PC-3 (cell line): ENCODE data around the gene TMEM117. TPM values are rescaled to one million over a fixed set of nuclear protein-coding genes. Genes with fewer than 3 reads are reported as not detected.

Experiments
- ATAC-seq: fragments of 200-7000 bp; cut with Tn5 transposase; 2 replicates; pipeline ENCODE4 v1.9.1; 2020; ENCODE audit warnings: mild to moderate bottlenecking, moderate library complexity
- BruUV-seq: library from RNA; stranded (reverse); fragments of 400-500 nt; replicated peaks from 2 replicates; lab custom pipeline; 2021; lab: Mats Ljungman, UMichigan
- CTCF ChIA-PET: fragments of 300-600 bp; sonication (Branson Sonifier 250); formaldehyde crosslinking; loops from one replicate; lab custom pipeline; 2022; ENCODE audit warnings: antibody characterized with exemption; lab: Charles Lee
- POLR2A ChIA-PET: fragments of 300-600 bp; sonication (Branson Sonifier 250); formaldehyde crosslinking; loops from one replicate; lab custom pipeline; 2022; ENCODE audit warnings: antibody characterized with exemption; ENCODE audit not compliant: unreplicated experiment; lab: Charles Lee
- DNase-seq: peaks from one replicate; pipeline ENCODE4 v3.0.0-alpha.2; 2015
- H2AFZ ChIP-seq: fragments of 300-600 bp; sonication (generic); 2 replicates; pipeline ENCODE4 v1.6.0; 2016; ENCODE audit warnings: antibody characterized with exemption, low read length
- H3F3A ChIP-seq: fragments of 300-600 bp; sonication (generic); one replicate; pipeline ENCODE4 v1.6.0; 2017; ENCODE audit warnings: antibody characterized with exemption, low read length, control low read depth, mild to moderate bottlenecking; ENCODE audit not compliant: unreplicated experiment
- H3K27ac ChIP-seq: fragments of 300-600 bp; sonication (generic); 2 replicates; pipeline ENCODE4 v1.5.1; 2016; ENCODE audit warnings: mild to moderate bottlenecking, low read length
- H3K27me3 ChIP-seq: fragments of 300-600 bp; sonication (generic); 2 replicates; pipeline ENCODE4 v1.6.1; 2016; ENCODE audit warnings: low read length, mixed read lengths
- H3K36me3 ChIP-seq: fragments of 300-600 bp; sonication (generic); 2 replicates; pipeline ENCODE4 v1.6.1; 2016; ENCODE audit warnings: low read depth, mixed run types, low read length, mixed read lengths
- H3K4me1 ChIP-seq: fragments of 300-600 bp; sonication (generic); 2 replicates; pipeline ENCODE4 v1.5.1; 2016; ENCODE audit warnings: low read length; ENCODE audit not compliant: insufficient read depth
- H3K4me2 ChIP-seq: fragments of 300-600 bp; sonication (generic); 2 replicates; pipeline ENCODE4 v1.6.0; 2016; ENCODE audit warnings: low read length
- H3K4me3 ChIP-seq: fragments of 300-600 bp; sonication (generic); 2 replicates; pipeline ENCODE4 v1.5.1; 2016; ENCODE audit warnings: mild to moderate bottlenecking, low read length, mixed read lengths
- H3K79me2 ChIP-seq: fragments of 300-600 bp; sonication (generic); 2 replicates; pipeline ENCODE4 v1.6.1; 2017; ENCODE audit warnings: low read length, mixed read lengths
- H3K9ac ChIP-seq: fragments of 300-600 bp; sonication (generic); 2 replicates; pipeline ENCODE4 v1.6.0; 2016; ENCODE audit warnings: mild to moderate bottlenecking, low read length
- H3K9me2 ChIP-seq: fragments of 300-600 bp; sonication (generic); replicated peaks from 2 replicates; pipeline ENCODE4 v1.6.1; 2016; ENCODE audit warnings: mixed run types, low read length, mixed read lengths
- H3K9me3 ChIP-seq: fragments of 300-600 bp; sonication (generic); 2 replicates; pipeline ENCODE4 v1.6.1; 2016; ENCODE audit warnings: low read length, mixed read lengths
- H4K20me1 ChIP-seq: fragments of 300-600 bp; sonication (generic); 2 replicates; pipeline ENCODE4 v1.6.1; 2016; ENCODE audit warnings: low read length, mixed read lengths
- EZH2 ChIP-seq: fragments of 300-600 bp; sonication (generic); IDR thresholded peaks from one replicate; pipeline ENCODE4 v1.6.1; 2017; ENCODE audit warnings: antibody characterized with exemption, mild to moderate bottlenecking, low read length; ENCODE audit not compliant: unreplicated experiment
- EZH2phosphoT487 ChIP-seq: fragments of 300-600 bp; sonication (generic); IDR thresholded peaks from 2 replicates; pipeline ENCODE4 v1.6.1; 2018; ENCODE audit warnings: mild to moderate bottlenecking, antibody characterized with exemption, low read length, borderline replicate concordance
- intact Hi-C: fragments of 100-400 bp; cut with micrococcal nuclease; formaldehyde crosslinking; loops from 2 replicates; pipeline ENCODE4 v1.9.0; 2023
- total RNA-seq: library from RNA; depleted of rRNA; stranded (reverse); fragments of >200 nt; gene quantifications from 2 replicates; pipeline ENCODE4 v1.2.3, GENCODE V29; 2014
- TF ChIP-seq, protein P1 (sequence below): fragments of 300-600 bp; sonication (generic); conservative IDR thresholded peaks from 2 replicates; pipeline ENCODE4 v1.5.1; 2017; ENCODE audit warnings: antibody characterized with exemption, low read depth, mild to moderate bottlenecking, low read length

TMEM117 gene
- total RNA-seq, 1 experiment from 2014 or later: 9.0 TPM

DNA sequence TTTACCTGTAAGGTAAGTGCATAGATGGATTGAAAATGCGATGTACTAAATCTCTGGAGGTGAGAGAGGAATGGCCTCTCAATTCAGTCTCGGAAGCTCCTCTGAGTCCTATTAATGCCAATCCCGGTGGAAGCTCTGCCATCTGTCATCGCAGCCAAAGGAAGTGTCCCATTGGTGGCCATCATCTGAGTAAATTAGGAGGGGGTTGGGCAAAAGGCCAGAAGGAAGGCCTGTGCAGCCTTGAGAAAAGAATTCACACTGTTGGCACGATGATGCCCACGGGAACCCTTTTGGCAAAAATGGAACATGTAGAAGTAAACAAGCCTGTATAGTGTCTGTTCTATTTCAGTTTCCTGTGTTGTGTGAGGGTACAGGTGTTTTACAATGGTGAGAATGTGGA, 545.5 kb downstream of the TMEM117 start:
- Histone ChIP-seq H3K9me2 (no peaks in the 10 kb centered on the region), H4K20me1 (no peaks in the 10 kb centered on the region), H3F3A (no peaks in the 10 kb centered on the region), H3K9me3 (no peaks in the 10 kb centered on the region), H3K4me2 (no peak overlapping the region), H3K36me3 (no peaks in the 10 kb centered on the region), H3K79me2 (no peaks in the 10 kb centered on the region), H3K27ac (no peak overlapping the region), H3K4me3 (no peak overlapping the region), H3K27me3 (no peaks in the 10 kb centered on the region), H3K9ac (no peak overlapping the region), H3K4me1 (no peaks in the 10 kb centered on the region), H2AFZ (no peak overlapping the region)
- ChIA-PET POLR2A (no interaction called here), CTCF (no interaction called here)
- no TSS peak for BruUV-seq
- intact Hi-C loops: no loop called here
- ATAC-seq (no peak), DNase-seq (no peak)
- TF ChIP-seq EZH2: no peak
- no peak for TF ChIP-seq EZH2phosphoT487
- TF ChIP-seq, protein P1, sequence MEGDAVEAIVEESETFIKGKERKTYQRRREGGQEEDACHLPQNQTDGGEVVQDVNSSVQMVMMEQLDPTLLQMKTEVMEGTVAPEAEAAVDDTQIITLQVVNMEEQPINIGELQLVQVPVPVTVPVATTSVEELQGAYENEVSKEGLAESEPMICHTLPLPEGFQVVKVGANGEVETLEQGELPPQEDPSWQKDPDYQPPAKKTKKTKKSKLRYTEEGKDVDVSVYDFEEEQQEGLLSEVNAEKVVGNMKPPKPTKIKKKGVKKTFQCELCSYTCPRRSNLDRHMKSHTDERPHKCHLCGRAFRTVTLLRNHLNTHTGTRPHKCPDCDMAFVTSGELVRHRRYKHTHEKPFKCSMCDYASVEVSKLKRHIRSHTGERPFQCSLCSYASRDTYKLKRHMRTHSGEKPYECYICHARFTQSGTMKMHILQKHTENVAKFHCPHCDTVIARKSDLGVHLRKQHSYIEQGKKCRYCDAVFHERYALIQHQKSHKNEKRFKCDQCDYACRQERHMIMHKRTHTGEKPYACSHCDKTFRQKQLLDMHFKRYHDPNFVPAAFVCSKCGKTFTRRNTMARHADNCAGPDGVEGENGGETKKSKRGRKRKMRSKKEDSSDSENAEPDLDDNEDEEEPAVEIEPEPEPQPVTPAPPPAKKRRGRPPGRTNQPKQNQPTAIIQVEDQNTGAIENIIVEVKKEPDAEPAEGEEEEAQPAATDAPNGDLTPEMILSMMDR: no peak

- TF ChIP-seq EZH2: no peak
- TF ChIP-seq EZH2phosphoT487: no peak
- TF ChIP-seq, protein P1: no peak
- Histone ChIP-seq H4K20me1 (no peaks in the 10 kb centered on the region), H3K4me1 (no peaks in the 10 kb centered on the region), H3K4me3 (no peak overlapping the region), H3K9me3 (no peaks in the 10 kb centered on the region), H3K4me2 (no peak overlapping the region), H3K79me2 (no peaks in the 10 kb centered on the region), H3K9ac (no peak overlapping the region), H3F3A (no peaks in the 10 kb centered on the region), H3K9me2 (no peaks in the 10 kb centered on the region), H3K27ac (no peak overlapping the region), H2AFZ (no peak overlapping the region), H3K27me3 (no peaks in the 10 kb centered on the region), H3K36me3 (no peaks in the 10 kb centered on the region)
- ATAC-seq (no peak), DNase-seq (no peak)
- no TSS peak for BruUV-seq
- ChIA-PET POLR2A (no interaction called here), CTCF (no interaction called here)
- intact Hi-C loops: no loop called here
Measured at GRCh38 chr12:44384136-44384535, 548.3 kb downstream of the TMEM117 start.

GRCh38 chr12:44385964-44386363, 550.1 kb downstream of the TMEM117 start:
- no peaks in the 10 kb centered on the region for H3F3A ChIP-seq
- no peak overlapping the region for H3K27ac ChIP-seq
- H2AFZ ChIP-seq: no peak overlapping the region
- no peak overlapping the region for H3K4me2 ChIP-seq
- ChIA-PET CTCF (no interaction called here), POLR2A (no interaction called here)
- no peak overlapping the region for H3K4me3 ChIP-seq
- H3K9me3 ChIP-seq: no peaks in the 10 kb centered on the region
- intact Hi-C loops: loop anchor here (5.0 kb wide), 1 partner anchor 369 kb away; no protein-coding TSS in a partner anchor
- ATAC-seq: no peak
- H3K79me2 ChIP-seq: no peaks in the 10 kb centered on the region
- TF ChIP-seq EZH2 (no peak), EZH2phosphoT487 (no peak)
- TF ChIP-seq, protein P1: no peak
- no peaks in the 10 kb centered on the region for H3K4me1 ChIP-seq
- no TSS peak for BruUV-seq
- DNase-seq: no peak
- H3K36me3 ChIP-seq: no peaks in the 10 kb centered on the region
- H3K9ac ChIP-seq: no peak overlapping the region
- no peaks in the 10 kb centered on the region for H3K9me2 ChIP-seq
- no peaks in the 10 kb centered on the region for H4K20me1 ChIP-seq
- no peaks in the 10 kb centered on the region for H3K27me3 ChIP-seq
